A549 (cell line): ENCODE measurements around the gene CDH4. TPM values are rescaled to one million over a fixed set of nuclear protein-coding genes. Genes with fewer than 3 reads are reported as not detected.

Source experiments
- ATAC-seq, 2 experiments: fragments of 200-7000 bp in 1 of 2; fragments of >200 bp in 1 of 2; cut with Nextera tagmentation in 1 of 2; cut with Tn5 transposase in 1 of 2; 3 replicates each; pipeline versions ENCODE4 v1.8.0 to v1.9.1; 2018 to 2020; ENCODE audit warnings: mild to moderate bottlenecking in 1 of 2, moderate library complexity in 1 of 2
- CTCF ChIA-PET: fragments of 300-600 bp; sonication (Branson Sonifier 250); formaldehyde crosslinking; extraction: SDS; loops from one replicate; lab custom pipeline; 2021; ENCODE audit warnings: antibody characterized with exemption, inconsistent platforms; lab: Yijun Ruan, JAX
- POLR2A ChIA-PET: fragments of 350-600 bp; formaldehyde crosslinking; extraction: SDS; loops from one replicate; lab custom pipeline; 2021; ENCODE audit warnings: antibody characterized with exemption, inconsistent platforms; lab: Yijun Ruan, JAX
- DNase-seq, 2 experiments: peaks; one replicate each; pipeline versions ENCODE4 v3.0.0 to v3.0.0-alpha.2; 2011 to 2016; ENCODE audit warnings: low read depth in 1 of 2, low spot score in 1 of 2
- FAIRE-seq: peaks from 2 replicates; lab custom pipeline; 2011; peaks lifted over from hg19 to GRCh38; lab: Jason Lieb, UNC
- H3K27ac ChIP-seq, 2 experiments: fragments of >200 bp; sonication (Bioruptor Twin); formaldehyde crosslinking; 3 replicates each; pipeline ENCODE4 v1.5.1; 2016 to 2017
- H3K4me1 ChIP-seq: fragments of >200 bp; sonication (Bioruptor Twin); formaldehyde crosslinking; 3 replicates; pipeline ENCODE4 v1.6.1; 2016
- H3K4me2 ChIP-seq: fragments of >200 bp; sonication (Bioruptor Twin); formaldehyde crosslinking; 3 replicates; pipeline ENCODE4 v1.6.1; 2016
- H3K4me3 ChIP-seq: fragments of >200 bp; sonication (Bioruptor Twin); formaldehyde crosslinking; 3 replicates; pipeline ENCODE4 v1.5.1; 2016
- H3K9me3 ChIP-seq: fragments of >200 bp; sonication (Bioruptor Twin); formaldehyde crosslinking; 3 replicates; pipeline ENCODE4 v1.6.1; 2016
- CHD2 ChIP-seq: fragments of 150-350 bp; IDR thresholded peaks from 2 replicates; pipeline ENCODE4 v1.6.1; 2014; ENCODE audit warnings: low read length; ENCODE audit not compliant: partially characterized antibody
- CTCF ChIP-seq: fragments of >200 bp; sonication (Bioruptor Twin); formaldehyde crosslinking; IDR thresholded peaks from 3 replicates; pipeline ENCODE4 v1.5.1; 2016
- E2F6 ChIP-seq: IDR thresholded peaks from 2 replicates; pipeline ENCODE4 v1.6.1; 2012; ENCODE audit warnings: low read depth, borderline replicate concordance
- EP300 ChIP-seq, 2 experiments: fragments of >200 bp; sonication (Bioruptor Twin); formaldehyde crosslinking; IDR thresholded peaks; 2 replicates in 1 of 2; 3 replicates in 1 of 2; pipeline ENCODE4 v1.6.1; 2016 to 2017
- FOSL2 ChIP-seq, 2 experiments: fragments of 450-650 bp in 1 of 2; fragments of >200 bp in 1 of 2; sonication (Bioruptor Twin) in 1 of 2; formaldehyde crosslinking; IDR thresholded peaks; 2 replicates each; pipeline versions ENCODE4 v1.5.0 to v1.6.1; 2016 to 2020; ENCODE audit warnings: mild to moderate bottlenecking in 1 of 2, moderate library complexity in 1 of 2
- GATA3 ChIP-seq: IDR thresholded peaks from 2 replicates; pipeline ENCODE4 v1.6.1; 2012; ENCODE audit warnings: borderline replicate concordance
- HDAC2 ChIP-seq: fragments of 200-600 bp; sonication (generic); IDR thresholded peaks from 2 replicates; pipeline ENCODE4 v1.6.1; 2016
- HMGXB4 ChIP-seq: fragments of 250-450 bp; sonication (Bioruptor Pico); IDR thresholded peaks from 2 replicates; pipeline ENCODE4 v1.5.0; 2021; ENCODE audit warnings: mild to moderate bottlenecking, moderate library complexity, borderline replicate concordance
- HOXA7 ChIP-seq: fragments of 250-450 bp; sonication (Bioruptor Pico); IDR thresholded peaks from 2 replicates; pipeline ENCODE4 v1.5.0; 2020; ENCODE audit warnings: mild to moderate bottlenecking, moderate library complexity
- JUNB ChIP-seq: fragments of >200 bp; sonication (Bioruptor Twin); formaldehyde crosslinking; IDR thresholded peaks from 2 replicates; pipeline ENCODE4 v1.6.1; 2016
- MAFK ChIP-seq: fragments of 450-650 bp; IDR thresholded peaks from 2 replicates; pipeline ENCODE4 v1.6.1; 2014; ENCODE audit not compliant: partially characterized antibody
- MAX ChIP-seq: IDR thresholded peaks from 2 replicates; pipeline ENCODE4 v1.6.1; 2012
- NPAS2 ChIP-seq: fragments of 250-450 bp; sonication (Bioruptor Pico); IDR thresholded peaks from 2 replicates; pipeline ENCODE4 v1.8.0; 2022; ENCODE audit warnings: mild to moderate bottlenecking, moderate library complexity, borderline replicate concordance
- NR3C1 ChIP-seq: fragments of >200 bp; sonication (Bioruptor Twin); formaldehyde crosslinking; IDR thresholded peaks from 3 replicates; pipeline ENCODE4 v1.6.1; 2017
- PBX3 ChIP-seq: IDR thresholded peaks from 2 replicates; pipeline ENCODE4 v1.6.1; 2012
- PHF8 ChIP-seq: fragments of 200-600 bp; sonication (generic); IDR thresholded peaks from 2 replicates; pipeline ENCODE4 v1.6.1; 2016; ENCODE audit warnings: low read depth, mild to moderate bottlenecking, antibody characterized with exemption, moderate library complexity, borderline replicate concordance
- POLR2A ChIP-seq: IDR thresholded peaks from 2 replicates; pipeline ENCODE4 v1.6.1; 2012; ENCODE audit warnings: mild to moderate bottlenecking, low read length
- RARB ChIP-seq: fragments of 250-450 bp; sonication (Bioruptor Pico); IDR thresholded peaks from 2 replicates; pipeline ENCODE4 v1.8.0; 2021; ENCODE audit warnings: mild to moderate bottlenecking, moderate library complexity
- REST ChIP-seq: fragments of 200-600 bp; sonication (generic); IDR thresholded peaks from 2 replicates; pipeline ENCODE4 v1.6.1; 2016; ENCODE audit warnings: antibody characterized with exemption, mild to moderate bottlenecking, moderate library complexity
- TFCP2L1 ChIP-seq: fragments of 250-450 bp; sonication (Bioruptor Pico); IDR thresholded peaks from 2 replicates; pipeline ENCODE4 v1.5.0; 2021; ENCODE audit warnings: mild to moderate bottlenecking
- TP53 ChIP-seq: fragments of 250-450 bp; sonication (Bioruptor Pico); IDR thresholded peaks from 2 replicates; pipeline ENCODE4 v1.5.0; 2021; ENCODE audit warnings: mild to moderate bottlenecking, moderate library complexity
- USF2 ChIP-seq: fragments of 450-650 bp; IDR thresholded peaks from 2 replicates; pipeline ENCODE4 v1.6.1; 2014; ENCODE audit warnings: antibody characterized with exemption
- ZNF302 ChIP-seq: fragments of 250-450 bp; sonication (Bioruptor Pico); IDR thresholded peaks from 2 replicates; pipeline ENCODE4 v1.9.0; 2021; ENCODE audit warnings: inconsistent platforms, mild to moderate bottlenecking, moderate library complexity
- WGBS: methylation state at CpG from one replicate; pipeline ENCODE4 v1.1.6; 2017; ENCODE audit errors: missing lambda C conversion rate; 5-methylcytosine and 5-hydroxymethylcytosine counted together
- polyA plus RNA-seq, 4 experiments: library from polyadenylated mRNA; depleted of rRNA in 3 of 4; stranded (reverse); fragments of >200 nt; fragmentation: RNase III in 1 of 4; extraction: RNeasy Plus Mini Kit Qiagen cat#74134 plus additional on column Dnase treatment in 1 of 4; gene quantifications; 2 replicates in 3 of 4; 3 replicates in 1 of 4; pipeline ENCODE4 v1.2.3, GENCODE V29; 2011 to 2017

The CDH4 gene
- polyA plus RNA-seq, 2 of the 4 experiments (the other 2 are of a cell fraction) = 3.4 to 10.3 TPM

- no peak overlapping the region for H3K4me2 ChIP-seq
- no peak for DNase-seq
- H3K4me3 ChIP-seq = no peak overlapping the region
- FAIRE-seq = no peak
- POLR2A ChIA-PET = no interaction called here
- no peaks in the 10 kb centered on the region for H3K9me3 ChIP-seq
- CTCF ChIA-PET = no interaction called here
- 75% methylated on average over 6 of the region's 6 CpGs for WGBS
- no peak overlapping the region for H3K27ac ChIP-seq
- ATAC-seq = no peak
- TF ChIP-seq NPAS2 (CRISPR knock-in tag) (no peak), PBX3 (no peak), POLR2A (no peak), TP53 (CRISPR knock-in tag) (no peak), RARB (CRISPR knock-in tag) (no peak), CTCF (no peak), GATA3 (no peak), MAFK (no peak)
- H3K4me1 ChIP-seq = no peaks in the 10 kb centered on the region
These were observed 440.4 kb downstream of the CDH4 start for GRCh38 chr20:61692479-61692878.

- DNase-seq (no peak), FAIRE-seq (no peak), ATAC-seq (no peak)
- Histone ChIP-seq H3K4me2 (no peak overlapping the region), H3K4me3 (no peak overlapping the region), H3K27ac (no peak overlapping the region), H3K4me1 (no peaks in the 10 kb centered on the region), H3K9me3 (no peaks in the 10 kb centered on the region)
- 88% methylated on average over 10 of the region's 12 CpGs for WGBS
- TF ChIP-seq USF2 = no peak
- no peak for TF ChIP-seq ZNF302
- no peak for TF ChIP-seq EP300 (IDR thresholded peaks at IDR 0.05)
- no peak for TF ChIP-seq RARB (CRISPR knock-in tag)
- no peak for TF ChIP-seq HDAC2
- no peak for TF ChIP-seq HOXA7 (CRISPR knock-in tag)
- no peak for TF ChIP-seq CHD2
- no peak for TF ChIP-seq NR3C1
- CTCF ChIA-PET = interaction anchor here (0.6 kb wide), 1 partner anchor 1355 kb away, joined by 3 read pairs; no protein-coding TSS in a partner anchor
- POLR2A ChIA-PET = no interaction called here
These were observed 441.1 kb downstream of the CDH4 start for GRCh38 chr20:61693055-61693600.

GRCh38 chr20:61694682-61695081 is 442.6 kb downstream of the CDH4 start:
- FAIRE-seq = no peak
- ATAC-seq = no peak
- no peak overlapping the region for H3K27ac ChIP-seq

More at GRCh38 chr20:61694682-61695081, 442.6 kb downstream of the CDH4 start:
- TF ChIP-seq PHF8 (no peak), TFCP2L1 (no peak), HMGXB4 (CRISPR knock-in tag) (no peak), E2F6 (no peak), FOSL2 (IDR thresholded peaks at IDR 0.05) (no peak), FOSL2 (CRISPR knock-in tag; IDR thresholded peaks at IDR 0.05) (no peak), MAX (no peak), POLR2A (no peak), REST (no peak), MAFK (no peak), JUNB (no peak), PBX3 (no peak)
- Histone ChIP-seq H3K4me1 (no peaks in the 10 kb centered on the region), H3K9me3 (no peaks in the 10 kb centered on the region), H3K4me3 (no peak overlapping the region), H3K4me2 (no peak overlapping the region)
- DNase-seq = no peak
- CTCF ChIA-PET = no interaction called here
- POLR2A ChIA-PET = no interaction called here
- WGBS = 78% methylated on average over 15 of the region's 15 CpGs
